ENCODE results near the gene CLIC5. TPM values are rescaled to one million over a fixed set of nuclear protein-coding genes. Genes with fewer than 3 reads are reported as not detected.
A peak's percentile ranks its signal among the peaks of the same experiment; 100 is the strongest.

Gene CLIC5
- total RNA-seq, 1 experiment from 2014 or later, result 0.20 TPM

GRCh38 chr6:45898941-45899682, 116.5 kb downstream of the CLIC5 start:
- Histone ChIP-seq H2BK12ac (ENCODE audit: insufficient read length, low read depth, low read length) (no peak overlapping the region), H2AFZ (ENCODE audit: low read length) (no peak overlapping the region), H4K5ac (ENCODE audit: insufficient read length, low read depth, low read length) (no peak overlapping the region), H3K9ac (ENCODE audit: extremely low read depth, insufficient read length, low read length) (no peak overlapping the region), H3K27ac (ENCODE audit: insufficient read length, low read depth, low read length) (no peak overlapping the region), H3K9me3 (ENCODE audit: control insufficient read depth, low read depth, low read length) (no peaks in the 10 kb centered on the region), H3K4me2 (ENCODE audit: insufficient read depth, insufficient read length, low read length) (no peak overlapping the region), H3K79me1 (ENCODE audit: insufficient read depth, low read depth, low read length, poor library complexity, severe bottlenecking) (no peaks in the 10 kb centered on the region), H3K56ac (ENCODE audit: insufficient read length, low read depth, low read length) (no peak overlapping the region), H2BK120ac (ENCODE audit: low read depth, low read length, poor library complexity, severe bottlenecking) (no peak overlapping the region), H3K23me2 (ENCODE audit: insufficient read length, low read depth, low read length, poor library complexity, severe bottlenecking) (no peaks in the 10 kb centered on the region), H3K27me3 (ENCODE audit: insufficient read depth, low read length) (no peaks in the 10 kb centered on the region), H3K14ac (ENCODE audit: insufficient read depth, low read length) (no peak overlapping the region), H3K4ac (ENCODE audit: low read depth, low read length) (no peak overlapping the region), H3K79me2 (ENCODE audit: insufficient read depth, low read length) (no peaks in the 10 kb centered on the region), H4K20me1 (ENCODE audit: control insufficient read depth, insufficient read depth, insufficient read length) (no peaks in the 10 kb centered on the region), H2AK5ac (ENCODE audit: insufficient read length, low read length) (no peak overlapping the region), H4K8ac (replicated peaks; ENCODE audit: insufficient read length, low read depth, low read length) (no peak overlapping the region), H3K18ac (ENCODE audit: insufficient read length, low read depth, low read length) (no peak overlapping the region), H2BK5ac (ENCODE audit: insufficient read length, low read length) (no peak overlapping the region), H3K23ac (ENCODE audit: insufficient read length, low read depth, low read length) (no peak overlapping the region), H4K91ac (ENCODE audit: insufficient read length, low read depth, low read length) (no peak overlapping the region), H2BK20ac (ENCODE audit: low read depth, low read length, poor library complexity, severe bottlenecking) (no peak overlapping the region), H3K4me1 (ENCODE audit: insufficient read depth, low read length) (peaks cover 7% of the 10 kb centered on the region; the same call in 1 of the 2 replicates), H2BK15ac (ENCODE audit: low read depth, low read length) (no peak overlapping the region), H3T11ph (ENCODE audit: low read length) (no peak overlapping the region)
- H3K27ac Mint-ChIP-seq, result 0 out of 7 replicates have a peak overlapping the region, but pooled peaks of 1 of the 3 experiments have one; percentile 65
- TF ChIP-seq CTCF (conservative IDR thresholded peaks at IDR 0.05), result no peak
- H3K4me3 Mint-ChIP-seq, result no peak overlapping the region
- H3K4me1 Mint-ChIP-seq, result peaks cover 39 to 45% of the 10 kb centered on the region in 2 experiments
- WGBS (ENCODE audit: extremely low coverage, insufficient read length, low lambda C conversion rate), result no CpG with 5 or more reads among the region's 7 CpGs
- no peak for DNase-seq
- peaks cover 49% of the 10 kb centered on the region for H3K27me3 Mint-ChIP-seq (ENCODE audit: low read depth)
- H3K36me3 Mint-ChIP-seq (ENCODE audit: insufficient read depth in 1 of 3, low read depth in 3 of 3), result no peaks in the 10 kb centered on the region; a peak in 2 of 7 replicates
- peaks cover 0 to 6% of the 10 kb centered on the region in 2 experiments; a peak in 1 of 5 replicates for H3K9me3 Mint-ChIP-seq

All from H9 (cell line).